GM19372 (cell line): ENCODE measurements around the gene FRMD5.

Source experiments
- ATAC-seq: cut with Tn5 transposase; IDR thresholded peaks from one replicate; pipeline ENCODE4 v1.9.1; 2021; ENCODE audit warnings: mild to moderate bottlenecking, low read depth, moderate library complexity; ENCODE audit not compliant: unreplicated experiment

The FRMD5 gene

GRCh38 chr15:43987924-43988323, 207.1 kb downstream of the FRMD5 start:
- no peak for ATAC-seq

DNA sequence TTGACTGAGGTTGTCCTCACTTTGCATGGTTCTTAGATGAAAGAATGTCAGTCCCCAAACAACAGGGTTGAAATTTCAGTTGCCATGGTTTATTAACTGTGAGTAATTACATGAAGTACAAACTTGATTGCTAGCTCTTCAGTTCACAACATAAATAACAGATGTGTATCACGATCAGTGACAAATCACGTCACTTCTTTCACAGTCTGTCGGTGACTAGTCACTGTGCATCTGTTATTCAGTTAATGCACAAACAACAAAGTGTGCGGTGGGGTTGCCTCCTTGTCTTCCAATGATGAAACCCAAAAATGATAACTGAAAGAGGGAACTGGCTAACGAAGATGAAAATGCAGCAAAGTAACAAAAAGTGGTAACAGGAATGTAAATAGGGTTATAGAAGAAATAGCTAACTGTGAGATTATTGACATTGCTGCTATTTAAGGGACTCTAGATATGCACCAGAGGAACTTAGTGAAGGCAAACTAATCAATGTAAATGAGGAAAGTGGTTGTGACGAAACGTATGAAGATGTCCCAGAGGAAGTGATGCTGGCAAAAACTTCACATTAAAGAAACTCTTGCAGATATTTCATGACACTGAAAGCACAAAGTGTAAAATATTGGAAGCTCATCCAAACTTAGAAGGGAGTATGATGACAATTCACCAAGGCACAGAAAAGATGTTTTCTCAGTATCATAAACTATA, 208.9 kb downstream of the FRMD5 start:
- ATAC-seq = no peak

GRCh38 chr15:43981576-43981975, 213.5 kb downstream of the FRMD5 start:
- ATAC-seq = no peak

GRCh38 chr15:43977072-43977884, 217.8 kb downstream of the FRMD5 start:
- ATAC-seq = no peak

DNA sequence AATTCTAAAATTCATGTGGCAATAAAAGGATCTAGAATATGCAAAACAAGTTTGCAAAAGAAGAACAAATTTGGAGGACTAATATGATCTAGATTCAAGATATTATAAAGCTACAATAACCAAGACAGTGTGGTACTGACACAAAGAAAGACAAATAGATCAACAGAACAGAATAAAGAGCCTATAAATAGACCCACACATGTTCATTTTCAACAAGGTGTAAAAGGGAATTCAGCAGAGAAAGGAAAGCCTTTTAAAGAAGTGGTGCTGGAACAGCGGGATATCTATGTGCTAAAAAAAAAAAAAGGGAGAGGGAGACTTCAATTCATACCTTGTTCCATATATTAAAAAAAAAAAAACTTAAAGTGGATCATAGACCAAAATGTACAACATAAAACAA, 219.3 kb downstream of the FRMD5 start:
- ATAC-seq = no peak

GRCh38 chr15:43975326-43975725, 219.7 kb downstream of the FRMD5 start:
- no peak for ATAC-seq

DNA sequence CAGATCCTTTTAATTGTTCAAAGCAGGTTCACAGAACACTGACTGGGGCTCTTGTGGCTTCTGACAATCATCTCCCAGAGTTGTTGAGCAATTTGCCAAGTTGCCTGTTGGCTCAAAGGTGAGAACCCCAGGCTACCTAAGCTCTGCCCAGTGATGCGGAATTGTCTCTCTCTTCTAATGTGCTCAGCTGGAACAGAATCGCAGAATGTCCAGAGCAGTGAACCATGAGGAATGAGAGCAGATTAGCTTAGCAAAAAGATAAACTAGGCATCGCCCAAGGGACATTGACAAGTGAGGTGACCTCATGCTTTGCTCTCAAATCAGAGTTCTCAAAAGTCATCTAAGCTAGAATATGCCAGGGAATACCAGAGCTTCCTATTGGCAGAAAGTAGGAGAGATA, 220.2 kb downstream of the FRMD5 start:
- no peak for ATAC-seq

DNA sequence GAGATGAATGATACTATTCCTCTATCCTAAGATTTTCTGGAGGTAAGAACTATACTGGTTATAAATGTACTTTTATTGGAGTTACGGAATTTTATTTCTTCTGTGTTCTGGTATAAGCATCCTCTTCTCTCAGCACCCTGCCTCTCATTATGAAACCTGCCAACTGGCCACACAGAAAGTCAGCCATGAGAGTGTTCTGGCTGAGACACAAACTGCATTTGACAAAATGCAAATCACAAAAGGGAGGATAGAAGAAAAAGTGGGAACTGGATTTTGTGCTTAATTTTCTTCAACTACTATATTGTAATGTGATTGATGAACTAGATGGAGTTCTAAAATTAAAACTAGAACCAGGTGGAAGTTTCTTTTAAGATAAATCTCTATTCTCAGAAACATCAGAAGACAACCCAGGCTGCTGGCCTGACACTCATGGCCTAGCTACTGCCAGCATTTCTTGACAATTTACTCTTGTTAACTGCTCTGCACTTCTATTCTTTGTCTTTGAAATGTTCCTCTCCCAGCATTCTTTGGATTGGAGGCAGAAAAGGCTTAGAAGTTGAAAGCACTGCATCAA, 225.2 kb downstream of the FRMD5 start:
- ATAC-seq = no peak

DNA sequence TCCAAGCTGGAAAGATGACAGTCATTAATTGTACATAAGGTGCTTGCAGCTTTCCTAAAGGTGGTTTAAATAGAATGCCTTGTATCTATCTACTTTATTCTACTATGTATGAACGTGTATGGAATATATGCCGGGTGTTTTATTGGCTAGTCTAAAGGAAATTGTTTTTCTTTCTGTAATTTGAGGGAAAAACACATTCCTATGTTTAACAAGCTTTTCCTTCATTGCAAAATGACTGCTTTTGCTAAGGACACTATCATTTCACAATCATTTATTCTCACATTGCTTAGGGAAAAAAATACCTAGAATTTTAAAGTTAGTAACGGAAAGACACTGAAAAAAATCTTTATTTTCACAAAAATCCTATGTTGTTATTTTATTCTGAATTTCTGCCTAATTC, 226.5 kb downstream of the FRMD5 start:
- ATAC-seq = no peak

- no peak for ATAC-seq
Observed at GRCh38 chr15:43966646-43967045, 228.4 kb downstream of the FRMD5 start.

GRCh38 chr15:43958861-43959330, 236.2 kb downstream of the FRMD5 start:
- no peak for ATAC-seq

DNA sequence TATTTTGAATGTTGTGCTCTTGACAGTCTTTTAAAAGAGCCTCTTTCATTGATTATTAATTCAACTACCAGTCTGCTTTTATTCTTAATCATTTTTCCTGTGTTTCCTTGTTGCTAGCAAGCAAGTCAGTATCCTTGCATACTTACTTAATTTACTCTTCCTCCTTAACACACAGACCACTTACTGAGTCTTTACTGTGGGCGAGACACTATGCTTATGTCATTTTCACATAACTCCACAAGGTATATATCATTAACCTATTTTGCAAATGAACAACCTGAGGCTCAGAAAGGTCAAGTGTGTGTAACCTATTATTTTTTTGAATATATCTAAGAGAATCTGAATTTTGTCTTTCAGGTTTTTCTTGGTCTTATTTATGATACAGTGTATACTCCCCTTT, 237.3 kb downstream of the FRMD5 start:
- ATAC-seq = no peak

DNA sequence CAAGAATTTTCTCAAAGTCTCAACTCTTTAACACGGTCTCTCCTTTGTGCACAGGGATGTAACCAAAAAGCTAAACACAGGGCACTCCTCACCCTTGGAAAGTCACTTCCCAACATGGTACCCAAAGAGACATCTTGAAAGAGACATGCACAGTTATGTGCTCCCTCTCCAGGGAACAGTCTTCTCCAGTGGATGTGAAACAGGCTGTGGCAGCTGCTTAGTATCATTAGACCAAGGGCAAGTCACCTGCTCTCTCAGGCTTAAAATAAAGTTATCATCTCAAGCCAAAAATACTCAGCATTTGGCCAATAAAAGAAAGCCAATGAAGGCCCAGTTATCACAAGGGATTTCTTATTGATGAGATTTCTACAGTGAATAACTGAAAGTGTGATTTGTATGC, 239.9 kb downstream of the FRMD5 start:
- no peak for ATAC-seq

DNA sequence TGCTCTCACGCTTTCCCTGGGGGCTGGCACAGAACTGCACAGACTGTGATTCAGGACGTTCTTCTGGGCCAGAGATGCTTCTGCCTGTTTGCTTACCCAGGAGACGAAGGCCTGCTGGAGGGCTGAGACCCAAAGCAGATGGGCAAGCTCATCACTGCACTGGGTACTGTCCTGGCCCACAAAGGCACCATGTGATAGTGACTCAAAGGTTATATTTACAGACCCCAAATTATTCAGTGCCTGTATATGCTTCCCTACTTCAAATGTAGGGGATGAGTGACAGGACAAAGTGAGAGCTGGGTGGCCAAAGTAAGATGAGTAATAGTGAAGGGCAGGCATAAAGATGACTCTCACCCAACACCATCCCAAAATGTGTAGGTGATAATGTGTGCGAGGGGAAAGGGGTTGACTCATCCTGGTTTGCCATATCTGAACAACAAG, 240.9 kb downstream of the FRMD5 start:
- no peak for ATAC-seq

DNA sequence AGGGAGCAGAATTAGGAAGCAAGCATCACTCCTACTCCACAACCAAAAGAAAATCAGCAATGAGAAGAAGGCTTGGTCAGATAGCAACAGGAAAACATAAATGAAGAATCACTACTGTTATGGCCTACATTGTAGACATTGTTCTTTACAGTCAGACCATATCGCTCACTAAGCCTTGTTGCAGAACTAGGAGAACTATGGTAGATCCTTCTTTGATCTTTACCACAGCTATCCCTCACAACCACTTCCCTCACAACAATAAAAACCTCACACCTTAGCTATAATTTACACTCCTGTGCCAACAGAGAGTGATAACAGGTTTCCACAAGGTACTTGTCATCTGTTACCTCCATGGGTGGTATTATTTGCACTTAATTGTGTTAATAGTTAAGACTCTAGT, 241.7 kb downstream of the FRMD5 start:
- no peak for ATAC-seq

- ATAC-seq = no peak
Observed at GRCh38 chr15:43950531-43950930, 244.5 kb downstream of the FRMD5 start.

DNA sequence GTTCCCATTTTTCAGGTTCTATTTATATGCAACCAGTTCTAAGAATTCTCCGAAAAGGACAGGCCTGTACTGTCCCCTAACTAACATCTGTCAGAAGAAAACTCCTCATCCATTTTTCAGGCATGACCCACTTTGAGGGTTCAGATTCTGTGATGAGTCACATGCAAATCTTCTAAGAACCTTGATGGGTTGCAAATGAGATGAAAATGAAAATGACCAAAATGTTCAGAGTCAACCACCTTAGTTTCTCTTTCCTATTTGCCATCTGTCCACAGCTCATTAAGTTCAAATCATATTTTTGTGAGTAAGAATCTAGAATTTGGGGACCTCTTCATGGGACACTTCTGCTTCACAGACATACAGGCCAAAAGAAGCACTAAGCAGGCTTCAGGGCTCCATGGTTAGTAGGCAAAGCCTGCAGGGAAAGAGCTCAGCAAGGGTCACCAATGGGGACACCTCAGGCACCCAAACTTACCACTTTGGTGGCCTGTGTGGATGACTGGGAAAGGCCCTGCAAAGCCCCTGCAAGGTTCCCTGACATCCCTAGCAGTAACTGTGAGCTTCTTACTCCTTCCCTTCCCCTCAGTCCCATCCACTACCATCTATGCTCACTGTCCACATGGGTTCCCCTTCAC, 246.3 kb downstream of the FRMD5 start:
- ATAC-seq = no peak

- no peak for ATAC-seq
Observed at GRCh38 chr15:43943511-43943910, 251.6 kb downstream of the FRMD5 start.

GRCh38 chr15:43942194-43942593, 252.9 kb downstream of the FRMD5 start:
- ATAC-seq = no peak

GRCh38 chr15:43941555-43941954, 253.5 kb downstream of the FRMD5 start:
- no peak for ATAC-seq

- ATAC-seq = no peak
Observed at GRCh38 chr15:43941071-43941470, 254.0 kb downstream of the FRMD5 start.
